ENCODE measurements around the gene ARMS2.

The ARMS2 gene

GRCh38 chr10:122490786-122491680 lies 36.6 kb downstream of the ARMS2 start:
- ChIA-PET POLR2A (no interaction called here), CTCF (interaction anchor here (1.1 kb wide), 1 partner anchor 12 kb away, joined by 3 read pairs; no protein-coding TSS in a partner anchor)
- TF ChIP-seq, protein P1, sequence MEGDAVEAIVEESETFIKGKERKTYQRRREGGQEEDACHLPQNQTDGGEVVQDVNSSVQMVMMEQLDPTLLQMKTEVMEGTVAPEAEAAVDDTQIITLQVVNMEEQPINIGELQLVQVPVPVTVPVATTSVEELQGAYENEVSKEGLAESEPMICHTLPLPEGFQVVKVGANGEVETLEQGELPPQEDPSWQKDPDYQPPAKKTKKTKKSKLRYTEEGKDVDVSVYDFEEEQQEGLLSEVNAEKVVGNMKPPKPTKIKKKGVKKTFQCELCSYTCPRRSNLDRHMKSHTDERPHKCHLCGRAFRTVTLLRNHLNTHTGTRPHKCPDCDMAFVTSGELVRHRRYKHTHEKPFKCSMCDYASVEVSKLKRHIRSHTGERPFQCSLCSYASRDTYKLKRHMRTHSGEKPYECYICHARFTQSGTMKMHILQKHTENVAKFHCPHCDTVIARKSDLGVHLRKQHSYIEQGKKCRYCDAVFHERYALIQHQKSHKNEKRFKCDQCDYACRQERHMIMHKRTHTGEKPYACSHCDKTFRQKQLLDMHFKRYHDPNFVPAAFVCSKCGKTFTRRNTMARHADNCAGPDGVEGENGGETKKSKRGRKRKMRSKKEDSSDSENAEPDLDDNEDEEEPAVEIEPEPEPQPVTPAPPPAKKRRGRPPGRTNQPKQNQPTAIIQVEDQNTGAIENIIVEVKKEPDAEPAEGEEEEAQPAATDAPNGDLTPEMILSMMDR (IDR thresholded peaks at IDR 0.05; ENCODE audit: control extremely low read depth, extremely low read depth, low read depth, missing control alignments): no peak

DNA sequence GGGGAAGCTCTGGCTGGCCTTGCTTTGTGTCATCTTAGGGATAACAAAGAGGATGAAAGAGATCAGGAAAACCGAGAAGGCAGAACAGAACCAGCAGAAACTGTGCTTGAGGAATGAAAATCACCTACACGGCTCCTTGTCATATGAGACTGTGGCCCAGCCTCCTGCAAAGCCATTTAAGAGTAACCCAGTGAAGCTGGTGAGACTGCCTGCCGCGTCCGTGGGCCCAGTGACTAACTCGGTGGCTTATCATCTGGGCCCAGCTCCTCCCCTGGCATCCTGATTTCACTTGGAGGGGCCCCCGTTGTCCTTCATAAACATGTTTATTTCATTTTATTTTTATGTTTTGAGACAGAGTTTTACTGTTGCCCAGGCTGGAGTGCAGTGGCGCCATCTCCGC lies 37.6 kb downstream of the ARMS2 start:
- no peak for DNase-seq (ENCODE audit: extremely low spot score)
- CTCF ChIA-PET: interaction anchor here (1.1 to 1.3 kb wide), 2 partner anchors 11 to 17 kb away, joined by 3 read pairs; no protein-coding TSS in a partner anchor
- TF ChIP-seq, protein P1 (IDR thresholded peaks at IDR 0.05; ENCODE audit: control extremely low read depth, extremely low read depth, low read depth, missing control alignments): no peak
- POLR2A ChIA-PET: no interaction called here

More at GRCh38 chr10:122490786-122491680, 36.6 kb downstream of the ARMS2 start:
- no peak for DNase-seq (ENCODE audit: extremely low spot score)

GRCh38 chr10:122492999-122493481 lies 38.6 kb downstream of the ARMS2 start:
- DNase-seq (ENCODE audit: extremely low spot score): no peak
- POLR2A ChIA-PET: no interaction called here
- TF ChIP-seq, protein P1 (IDR thresholded peaks at IDR 0.05; ENCODE audit: control extremely low read depth, extremely low read depth, low read depth, missing control alignments): no peak
- CTCF ChIA-PET: interaction anchor here (1.3 kb wide), 1 partner anchor 16 kb away, joined by 3 read pairs; no protein-coding TSS in a partner anchor

DNA sequence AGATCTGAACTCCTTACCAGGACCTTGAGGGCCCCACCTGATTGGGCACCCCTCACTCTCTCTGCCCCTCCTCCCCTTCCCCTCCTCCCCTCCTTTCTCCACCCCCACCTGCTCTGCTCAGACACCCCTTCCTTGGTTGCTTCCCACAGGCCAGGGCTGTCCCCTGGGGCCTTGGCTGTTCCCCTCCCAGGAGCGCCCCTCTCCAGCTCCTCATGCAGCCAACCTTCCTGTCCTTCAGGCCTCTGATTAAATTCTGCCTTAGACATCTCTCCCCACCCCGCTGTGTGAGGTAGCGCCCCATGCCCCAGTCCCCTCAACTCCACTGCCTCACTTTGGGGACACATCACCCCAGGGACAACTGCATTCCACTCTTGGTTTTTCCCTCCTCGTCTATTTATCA lies 39.3 kb downstream of the ARMS2 start:
- ChIA-PET POLR2A (no interaction called here), CTCF (no interaction called here)
- no peak for DNase-seq (ENCODE audit: extremely low spot score)
- TF ChIP-seq, protein P1 (IDR thresholded peaks at IDR 0.05; ENCODE audit: control extremely low read depth, extremely low read depth, low read depth, missing control alignments): no peak

- CTCF ChIA-PET: interaction anchor here (1.1 kb wide), 1 partner anchor 18 kb away, joined by 3 read pairs; no protein-coding TSS in a partner anchor
- POLR2A ChIA-PET: no interaction called here
- no peak for DNase-seq (ENCODE audit: extremely low spot score)
- TF ChIP-seq, protein P1 (IDR thresholded peaks at IDR 0.05; ENCODE audit: control extremely low read depth, extremely low read depth, low read depth, missing control alignments): no peak
Measured at GRCh38 chr10:122494173-122494820, 39.8 kb downstream of the ARMS2 start.

DNA sequence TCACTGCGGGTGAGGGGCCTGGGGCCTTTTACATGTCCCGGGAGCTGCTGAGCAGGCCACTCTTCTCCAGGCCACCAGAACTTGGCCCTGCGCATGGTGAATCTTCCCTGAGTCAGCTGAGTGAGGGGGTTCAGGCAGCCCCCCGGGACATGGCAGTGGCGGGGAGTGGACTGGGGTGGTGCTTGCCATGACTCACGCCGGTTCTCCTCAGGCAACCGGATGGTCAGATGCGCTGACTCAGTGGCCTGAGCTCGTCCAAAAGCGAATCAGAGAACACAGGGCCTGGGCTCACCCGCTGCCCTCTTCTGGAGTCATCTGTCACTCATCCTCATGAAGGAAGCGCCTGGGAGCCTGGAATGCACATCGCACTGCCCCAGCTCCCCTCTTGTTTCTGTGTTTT lies 40.4 kb downstream of the ARMS2 start:
- CTCF ChIA-PET: interaction anchor here (1.1 kb wide), 1 partner anchor 18 kb away, joined by 3 read pairs; no protein-coding TSS in a partner anchor
- POLR2A ChIA-PET: no interaction called here
- TF ChIP-seq, protein P1 (IDR thresholded peaks at IDR 0.05; ENCODE audit: control extremely low read depth, extremely low read depth, low read depth, missing control alignments): no peak
- DNase-seq (ENCODE audit: extremely low spot score): no peak
